Gastrocnemius medialis (tissue), 4 donors: ENCODE results near the gene RAB21. TPM values are rescaled to one million over a fixed set of nuclear protein-coding genes. Genes with fewer than 3 reads are reported as not detected.

Source experiments
- ATAC-seq, 2 donors: fragments of 150-250 bp; one replicate each; pipeline ENCODE4 v1.9.1; 2016
- DNase-seq, 2 donors: peaks; one replicate each; pipeline ENCODE4 v3.0.0-alpha.2; 2019
- H3K27ac ChIP-seq, 4 donors: fragments of 200-600 bp; sonication (generic); 1 replicate in 1 of 4; 2 replicates in 3 of 4; pipeline ENCODE4 v1.5.1; 2016 to 2018; ENCODE audit warnings: mild to moderate bottlenecking in 2 of 4, moderate library complexity in 1 of 4
- H3K27me3 ChIP-seq, 3 donors: fragments of 200-600 bp; sonication (generic) in 2 of 3; 1 replicate in 1 of 3; 2 replicates in 2 of 3; pipeline versions ENCODE4 v1.5.1 to v1.6.0; 2016 to 2019; ENCODE audit warnings: mild to moderate bottlenecking in 1 of 3, moderate library complexity in 1 of 3
- H3K36me3 ChIP-seq, 2 donors: fragments of 200-600 bp; sonication (generic) in 1 of 2; one replicate each; pipeline ENCODE4 v1.5.1; 2017 to 2018
- H3K4me1 ChIP-seq, 2 donors: fragments of 200-600 bp; sonication (generic) in 1 of 2; one replicate each; pipeline ENCODE4 v1.5.1; 2016 to 2017; ENCODE audit warnings: mild to moderate bottlenecking in 2 of 2
- H3K4me3 ChIP-seq, 4 donors: fragments of 200-600 bp; sonication (generic) in 3 of 4; 1 replicate in 1 of 4; 2 replicates in 3 of 4; pipeline ENCODE4 v1.5.1; 2016 to 2019; ENCODE audit warnings: mild to moderate bottlenecking in 2 of 4
- H3K9me3 ChIP-seq, 3 donors: fragments of 200-600 bp; sonication (generic) in 2 of 3; 1 replicate in 1 of 3; 2 replicates in 2 of 3; pipeline ENCODE4 v1.5.1; 2016 to 2019
- CTCF ChIP-seq, 5 experiments: fragments of 450-650 bp in 3 of 5; fragments of 200-600 bp in 2 of 5; sonication (generic) in 2 of 5; IDR thresholded peaks in 4 of 5; conservative IDR thresholded peaks in 1 of 5; 1 replicate in 4 of 5; 2 replicates in 1 of 5; pipeline ENCODE4 v1.5.1; 2016 to 2019; ENCODE audit warnings: antibody characterized with exemption in 5 of 5, mild to moderate bottlenecking in 3 of 5, moderate library complexity in 3 of 5
- POLR2A ChIP-seq, 2 donors: fragments of 450-650 bp; IDR thresholded peaks; one replicate each; pipeline ENCODE4 v1.6.1; 2017; ENCODE audit warnings: antibody characterized with exemption in 2 of 2, mild to moderate bottlenecking in 2 of 2, moderate library complexity in 2 of 2
- in situ Hi-C, 4 donors: fragments of 200-750 bp; cut with MboI; loops; one replicate each; pipeline versions ENCODE4 v1.15.0 to v1.8.0; 2017; ENCODE audit warnings: low sequenced_read_pairs in 4 of 4
- intact Hi-C: fragments of 100-400 bp; cut with DNase I; formaldehyde crosslinking; loops from one replicate; pipeline ENCODE4 v1.15.1; 2023; ENCODE audit warnings: low total_unique reads
- total RNA-seq, 4 donors: library from RNA; depleted of rRNA; stranded (reverse); fragments of >200 nt; gene quantifications; one replicate each; pipeline versions ENCODE4 v1.1.0 to v1.2.3, GENCODE V29; 2016

The RAB21 gene
- 10 to 100 TPM; 17.4 to 75.9 (median 45.7) TPM for total RNA-seq

DNA sequence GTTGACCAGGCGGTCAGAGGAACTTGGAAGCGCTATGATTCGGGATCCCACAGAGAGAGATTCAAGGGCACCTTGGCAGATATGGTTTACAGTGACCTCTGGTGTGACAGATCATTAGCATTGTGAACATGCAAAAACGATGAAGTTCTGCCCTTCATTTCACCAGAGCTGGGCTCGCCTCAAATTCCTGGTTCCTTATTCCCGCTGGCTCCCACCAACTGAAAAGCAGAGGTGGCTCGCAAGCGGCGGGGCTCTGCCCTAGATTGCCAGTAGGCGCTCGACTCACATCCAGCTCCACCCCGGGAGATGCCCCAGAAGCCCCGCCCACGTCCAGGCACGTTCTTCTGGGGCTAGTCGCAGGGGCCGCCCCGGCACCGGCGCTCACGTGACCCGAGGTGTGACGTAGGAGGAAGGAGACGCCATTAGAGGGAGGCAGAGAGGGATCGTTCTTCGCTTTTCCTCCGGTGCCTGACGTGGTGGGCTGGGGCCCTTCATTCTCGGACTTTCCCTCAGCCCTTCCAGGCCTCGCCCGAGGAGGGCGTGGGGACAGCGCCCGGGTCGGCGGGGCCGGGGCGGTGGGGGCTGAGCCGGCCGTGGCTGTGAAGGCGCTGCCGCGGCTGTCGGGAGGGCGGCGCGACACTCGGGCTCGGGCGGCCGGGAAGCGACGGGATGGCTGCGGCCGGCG is at the start of gene RAB21:
TSS of gene RAB21 (plus strand) at position 403 of the 685 bp plus-strand sequence. CDS start at position 670, 267 bp downstream.
- TF ChIP-seq CTCF (IDR thresholded peaks at IDR 0.05 in 4 of 5, conservative IDR thresholded peaks at IDR 0.05 in 1 of 5) (peak; percentile 31 to 52 (median 42)), POLR2A (IDR thresholded peaks at IDR 0.05) (peak; percentile 94 to 95)
- peak; percentile 98 for DNase-seq
- Histone ChIP-seq H3K4me3 (peak within 1 kb of the TSS; percentile 78 to 89 (median 84)), H3K27ac (peak within 1 kb of the TSS; percentile 93 to 97 (median 96)), H3K4me1 (peaks cover 20 to 21% of the 10 kb centered on the region in 2 donors), H3K9me3 (no peaks in the 10 kb centered on the region), H3K27me3 (no peaks in the 10 kb centered on the region), H3K36me3 (peaks cover 0 to 18% of the 10 kb centered on the region in 2 donors)
- in situ Hi-C loops (loop anchor here (5.0 to 10.0 kb wide), 4 partner anchors 62 to 90 kb away; partner anchors contain the start of genes THAP2 (in 2 of the 4), ZFC3H1 (in 2 of the 4) and TMEM19 (in 1 of the 4)), intact Hi-C loops (loop anchor here (1.0 to 2.0 kb wide), 2 partner anchors 86 to 90 kb away; partner anchors contain the start of gene THAP2)
- ATAC-seq, result peak; percentile 82 to 85

- H3K4me1 ChIP-seq, result no peaks in the 10 kb centered on the region
- H3K4me3 ChIP-seq, result no peak overlapping the region
- intact Hi-C loops (no loop called here), in situ Hi-C loops (no loop called here)
- H3K27me3 ChIP-seq, result no peaks in the 10 kb centered on the region
- H3K9me3 ChIP-seq, result no peaks in the 10 kb centered on the region
- H3K27ac ChIP-seq, result no peak overlapping the region
- ATAC-seq, result no peak
- DNase-seq, result no peak
- no peak for TF ChIP-seq POLR2A (IDR thresholded peaks at IDR 0.05)
- no peak for TF ChIP-seq CTCF (IDR thresholded peaks at IDR 0.05 in 4 of 5, conservative IDR thresholded peaks at IDR 0.05 in 1 of 5)
- H3K36me3 ChIP-seq, result peaks cover 0 to 27% of the 10 kb centered on the region in 2 donors
These were observed 49.7 kb upstream of the RAB21 start for GRCh38 chr12:71704920-71705319.

DNA sequence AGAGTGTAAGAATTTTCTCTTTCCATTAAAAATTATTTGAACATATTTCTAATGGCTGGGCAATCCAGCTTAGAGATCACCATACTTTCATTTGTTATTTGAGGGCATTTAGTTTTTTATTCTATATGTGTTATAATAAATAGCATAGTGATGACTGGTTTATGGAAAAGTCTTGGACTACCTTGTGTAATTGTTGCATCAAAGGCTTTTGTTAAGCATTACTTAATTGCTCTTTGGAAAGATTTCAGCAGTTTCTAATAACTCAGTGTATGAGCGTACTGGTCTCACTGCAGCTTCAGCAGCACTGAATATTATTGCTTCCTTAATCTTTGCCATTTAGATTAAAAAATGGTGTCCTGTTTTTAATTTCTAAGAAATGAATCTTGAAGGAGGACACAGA is 46.0 kb upstream of the RAB21 start:
- Histone ChIP-seq H3K4me3 (no peak overlapping the region), H3K36me3 (peaks cover 0 to 7% of the 10 kb centered on the region in 2 donors), H3K4me1 (no peaks in the 10 kb centered on the region), H3K27ac (no peak overlapping the region), H3K9me3 (no peaks in the 10 kb centered on the region), H3K27me3 (no peaks in the 10 kb centered on the region)
- in situ Hi-C loops, result no loop called here
- no peak for ATAC-seq
- intact Hi-C loops, result no loop called here
- TF ChIP-seq CTCF (IDR thresholded peaks at IDR 0.05 in 4 of 5, conservative IDR thresholded peaks at IDR 0.05 in 1 of 5), result no peak
- no peak for TF ChIP-seq POLR2A (IDR thresholded peaks at IDR 0.05)
- DNase-seq, result no peak

- intact Hi-C loops, result no loop called here
These were observed 44.2 kb upstream of the RAB21 start for GRCh38 chr12:71710276-71711125.

More at GRCh38 chr12:71710276-71711125, 44.2 kb upstream of the RAB21 start:
- no peaks in the 10 kb centered on the region for H3K9me3 ChIP-seq
- no peak overlapping the region for H3K27ac ChIP-seq
- DNase-seq, result no peak
- TF ChIP-seq CTCF (IDR thresholded peaks at IDR 0.05 in 4 of 5, conservative IDR thresholded peaks at IDR 0.05 in 1 of 5), result no peak
- no peak for TF ChIP-seq POLR2A (IDR thresholded peaks at IDR 0.05)
- H3K36me3 ChIP-seq, result no peaks in the 10 kb centered on the region
- ATAC-seq, result no peak
- no peak overlapping the region for H3K4me3 ChIP-seq
- no peaks in the 10 kb centered on the region for H3K27me3 ChIP-seq
- in situ Hi-C loops, result no loop called here
- H3K4me1 ChIP-seq, result no peaks in the 10 kb centered on the region
